ENCODE results near the gene CMTM4.

CMTM4 gene

DNA sequence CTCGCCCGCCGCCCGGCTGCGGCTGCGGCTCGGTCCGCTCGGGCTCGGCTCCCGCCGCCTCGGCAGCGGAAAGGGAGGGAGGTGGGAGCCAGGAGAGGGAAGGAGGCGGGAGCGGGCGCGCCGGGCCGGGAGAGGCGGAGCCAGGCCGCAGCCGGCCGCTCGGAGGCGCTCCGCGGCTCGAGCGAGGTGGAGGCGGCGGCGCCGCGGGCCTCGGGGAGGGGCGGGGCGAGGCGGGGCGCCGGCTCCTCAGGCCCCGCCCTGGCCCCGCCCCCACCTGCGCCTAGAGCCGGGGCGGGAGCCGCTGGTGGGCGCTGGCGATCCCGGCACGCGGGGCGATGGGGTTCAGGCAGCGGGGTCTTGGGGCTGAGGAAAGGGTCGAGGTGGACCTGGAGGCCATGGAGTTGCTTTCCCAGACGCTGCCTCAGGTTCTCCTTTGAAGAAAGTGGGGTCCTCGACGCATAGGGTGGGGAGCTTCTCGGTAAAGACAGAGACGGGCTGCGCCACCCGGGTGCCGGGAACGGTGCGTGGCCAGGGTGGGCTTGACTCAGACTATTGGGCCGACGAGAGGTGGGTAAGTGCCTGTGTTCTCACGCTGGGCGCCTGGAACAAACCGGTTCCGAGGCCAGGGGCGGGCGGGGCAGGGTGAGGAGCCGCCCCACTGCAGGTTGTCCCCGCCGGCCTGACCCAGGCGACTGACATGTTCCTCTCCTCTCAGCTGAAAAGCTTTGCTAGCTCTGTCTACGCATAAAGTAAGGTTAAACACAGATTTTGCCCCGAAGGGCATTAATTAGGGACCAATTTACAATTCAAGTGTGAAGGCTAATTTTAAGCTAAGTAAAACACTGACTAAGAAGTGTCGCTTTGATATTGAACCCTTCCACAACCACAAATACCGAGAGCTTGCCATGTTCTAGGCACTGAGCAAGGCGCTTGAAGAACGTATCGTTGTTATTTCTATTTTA lies at the start of gene CMTM4:
Gene CMTM4 (minus strand): TSS at position 75 of the 962 bp plus-strand sequence. CDS start 218 bp downstream, outside the sequence.
- DNase-seq (ENCODE audit: low read depth, low spot score) = peak; percentile 22

DNA sequence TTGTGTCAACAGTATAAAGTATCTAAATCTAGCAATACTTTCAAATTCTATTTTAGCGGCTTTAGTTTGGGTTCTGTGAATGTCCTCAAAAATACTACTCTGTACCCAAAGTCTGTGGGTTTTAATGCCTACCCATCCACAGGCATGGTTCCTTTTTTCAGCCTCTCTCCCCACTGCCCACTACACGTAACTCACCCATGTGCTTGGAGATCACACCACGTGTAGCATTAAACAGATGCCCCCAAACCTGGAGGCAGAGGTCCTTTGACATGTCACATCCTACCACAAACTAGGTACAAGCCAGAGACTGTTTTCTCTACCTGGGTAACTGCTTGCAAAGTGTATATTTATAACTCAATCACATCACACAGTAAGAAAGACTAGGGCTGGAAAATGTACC lies 49.5 kb upstream of the CMTM4 start:
- no peak for DNase-seq (ENCODE audit: low read depth, low spot score)

DNA sequence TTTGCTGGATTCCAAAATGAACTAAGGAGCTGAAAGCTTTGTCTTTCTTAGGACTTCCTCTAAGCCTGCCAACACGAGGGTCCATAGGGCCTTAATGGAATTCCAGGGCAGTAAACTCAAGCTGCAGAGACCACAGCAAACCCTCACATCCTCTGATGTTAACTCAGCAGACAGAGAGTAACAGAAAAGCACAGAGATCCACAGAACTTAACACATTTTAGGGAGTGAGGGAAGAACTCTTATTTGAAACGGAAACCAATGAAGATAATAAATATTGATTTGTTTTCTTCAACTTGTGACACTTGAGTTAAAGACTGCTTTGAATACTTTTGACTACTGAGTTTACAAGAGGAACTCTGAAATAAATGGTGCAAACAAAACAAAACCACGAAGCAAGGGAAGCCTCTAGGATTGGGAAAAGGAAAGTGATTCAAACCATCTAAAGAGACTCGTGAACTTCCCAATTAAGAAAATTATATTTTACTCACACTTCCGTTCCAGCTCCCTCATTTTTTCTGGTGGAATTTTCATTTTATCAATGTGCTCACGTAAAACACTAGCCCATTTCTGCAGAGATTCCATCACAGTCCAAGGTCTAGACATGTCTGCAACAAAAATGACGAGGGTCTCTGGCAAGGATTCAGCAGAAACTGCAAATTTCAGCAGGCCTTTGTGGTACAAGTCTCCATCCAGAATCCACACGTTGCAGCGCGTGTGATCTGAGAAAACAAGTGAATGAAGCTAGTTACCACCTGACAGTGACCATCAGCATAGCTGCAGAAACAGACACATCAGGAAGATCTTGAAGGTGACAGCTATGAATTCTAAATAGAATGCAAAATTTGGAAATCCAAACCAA lies 45.6 kb upstream of the CMTM4 start:
- no peak for DNase-seq (ENCODE audit: low read depth, low spot score)

DNA sequence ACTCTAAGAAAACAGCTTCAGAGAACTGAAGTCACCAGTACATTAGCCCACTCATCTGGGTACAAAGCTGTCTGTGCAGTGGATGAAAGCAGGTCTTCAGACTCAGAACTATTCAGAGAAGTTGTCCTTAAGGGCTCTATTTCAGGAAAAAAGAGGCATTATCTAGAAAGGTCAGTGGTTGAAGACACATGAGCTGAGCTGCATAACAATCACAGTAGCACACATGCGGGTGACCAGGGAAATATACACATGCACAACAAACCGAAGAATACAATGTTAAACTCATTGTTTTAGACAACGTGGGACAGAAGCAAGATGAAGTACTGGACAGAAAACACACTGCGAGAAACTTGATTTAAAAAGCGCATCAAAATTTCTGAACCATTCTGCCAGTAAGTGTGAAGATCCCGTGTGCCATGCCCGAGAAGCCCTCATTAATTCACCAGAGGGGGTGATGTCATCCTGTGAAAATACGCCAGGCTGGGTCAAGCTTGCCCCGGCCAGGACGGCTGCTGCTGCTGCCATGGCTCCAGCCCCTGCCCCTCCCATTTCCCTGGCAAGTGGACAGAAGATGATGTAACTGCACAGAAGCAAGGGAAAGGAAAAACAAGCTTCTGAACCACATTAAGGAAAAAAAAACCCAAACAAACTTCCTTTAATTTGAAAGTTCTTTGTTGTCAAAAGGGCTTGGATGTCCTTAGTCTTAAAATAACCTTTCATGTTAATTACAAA lies 44.8 kb upstream of the CMTM4 start:
- DNase-seq (ENCODE audit: low read depth, low spot score) = no peak

DNA sequence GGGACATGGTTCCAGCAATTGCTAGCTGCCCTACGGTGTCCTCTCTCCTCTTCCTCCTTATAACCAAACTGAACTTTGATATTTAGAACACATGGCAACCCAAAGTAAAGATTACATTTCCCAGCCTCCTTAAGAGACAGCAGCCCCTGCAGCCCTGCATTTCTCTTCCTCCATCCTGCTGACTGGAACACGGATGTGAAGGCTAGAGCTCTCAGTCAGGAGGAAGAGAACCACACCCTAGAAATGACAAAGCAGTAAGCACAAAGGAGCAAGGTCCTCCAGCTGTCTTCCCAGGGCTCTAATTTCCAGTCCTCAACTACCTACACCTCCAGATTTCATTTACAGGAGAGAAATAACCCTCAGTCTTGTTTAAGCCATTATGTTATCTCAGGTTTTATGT lies 44.0 kb upstream of the CMTM4 start:
- no peak for DNase-seq (ENCODE audit: low read depth, low spot score)

DNA sequence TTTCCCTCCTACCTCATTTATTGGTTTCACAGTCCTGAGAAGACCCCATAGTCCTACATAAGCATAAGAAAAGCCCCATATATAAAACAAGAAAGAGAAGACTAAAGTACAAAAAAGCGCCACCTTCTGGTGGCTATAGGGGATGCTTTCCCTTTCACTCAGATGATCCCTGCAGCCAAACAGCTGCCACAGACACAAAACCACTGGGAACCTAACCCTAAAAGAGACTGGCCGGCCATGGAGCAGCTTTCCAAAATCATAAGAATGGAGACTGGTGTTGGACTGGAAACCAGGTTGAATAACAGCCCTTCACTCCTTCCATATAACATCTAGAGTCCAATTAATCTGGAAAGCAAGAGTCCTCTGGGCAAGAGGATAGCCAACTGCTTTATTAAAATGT lies 43.5 kb upstream of the CMTM4 start:
- no peak for DNase-seq (ENCODE audit: low read depth, low spot score)

DNA sequence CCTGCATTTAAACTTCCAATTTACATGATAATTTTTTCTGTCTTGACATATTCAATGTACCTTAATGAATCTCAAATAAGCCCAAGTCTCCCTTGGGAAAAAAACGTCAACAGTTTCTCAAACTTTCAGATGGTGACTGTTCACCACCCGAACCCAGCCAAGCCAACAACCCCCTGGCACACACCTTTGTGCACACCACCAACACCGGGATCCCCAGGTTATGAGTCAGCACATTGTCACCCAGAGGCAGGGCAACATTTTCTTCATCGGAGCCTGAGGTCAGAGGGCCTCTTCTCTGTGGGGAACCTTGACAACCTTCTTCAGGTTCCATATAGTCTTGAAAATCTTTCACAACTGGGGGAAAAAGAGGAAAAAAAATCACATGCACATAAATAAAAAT lies 39.3 kb upstream of the CMTM4 start:
- DNase-seq (ENCODE audit: low read depth, low spot score) = no peak

DNA sequence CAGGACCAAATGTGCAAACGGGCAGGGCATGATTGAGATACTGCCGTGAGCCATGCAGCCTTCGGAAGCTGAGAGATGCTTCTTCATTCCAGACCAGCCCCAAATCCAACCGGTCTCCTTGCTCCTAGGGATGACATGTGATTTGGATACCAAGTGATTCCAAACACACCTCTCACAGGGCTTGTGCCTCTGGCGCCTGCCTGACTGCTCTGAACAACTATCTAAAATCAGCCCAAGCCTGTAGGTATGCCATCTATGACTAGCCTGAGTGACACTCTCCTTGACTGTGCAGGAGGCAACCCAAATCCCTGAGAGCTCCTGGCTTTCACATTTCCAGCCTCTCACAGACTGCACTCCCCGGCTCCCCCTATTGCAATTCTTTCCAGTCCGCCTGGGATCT lies 34.6 kb upstream of the CMTM4 start:
- DNase-seq (ENCODE audit: low read depth, low spot score) = no peak

DNA sequence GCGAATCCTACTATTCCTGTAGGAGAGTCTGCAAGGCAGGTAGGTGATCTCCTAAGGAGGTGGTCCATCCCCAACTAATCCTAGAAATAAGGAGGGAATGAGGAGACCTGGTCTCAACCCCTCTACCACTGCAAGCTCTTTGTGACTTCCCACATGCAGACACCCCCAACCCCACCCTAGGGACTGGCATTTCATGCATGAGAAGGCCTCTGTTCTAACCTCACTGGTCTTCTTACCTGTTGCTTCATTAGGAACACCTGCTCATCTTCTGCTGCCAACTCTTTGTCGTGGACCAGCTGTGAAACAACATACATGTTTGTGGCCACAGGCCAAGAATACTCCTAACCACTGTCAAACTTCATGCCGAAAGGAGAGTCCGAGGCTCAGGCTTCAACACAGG lies 32.3 kb upstream of the CMTM4 start:
- no peak for DNase-seq (ENCODE audit: low read depth, low spot score)

DNA sequence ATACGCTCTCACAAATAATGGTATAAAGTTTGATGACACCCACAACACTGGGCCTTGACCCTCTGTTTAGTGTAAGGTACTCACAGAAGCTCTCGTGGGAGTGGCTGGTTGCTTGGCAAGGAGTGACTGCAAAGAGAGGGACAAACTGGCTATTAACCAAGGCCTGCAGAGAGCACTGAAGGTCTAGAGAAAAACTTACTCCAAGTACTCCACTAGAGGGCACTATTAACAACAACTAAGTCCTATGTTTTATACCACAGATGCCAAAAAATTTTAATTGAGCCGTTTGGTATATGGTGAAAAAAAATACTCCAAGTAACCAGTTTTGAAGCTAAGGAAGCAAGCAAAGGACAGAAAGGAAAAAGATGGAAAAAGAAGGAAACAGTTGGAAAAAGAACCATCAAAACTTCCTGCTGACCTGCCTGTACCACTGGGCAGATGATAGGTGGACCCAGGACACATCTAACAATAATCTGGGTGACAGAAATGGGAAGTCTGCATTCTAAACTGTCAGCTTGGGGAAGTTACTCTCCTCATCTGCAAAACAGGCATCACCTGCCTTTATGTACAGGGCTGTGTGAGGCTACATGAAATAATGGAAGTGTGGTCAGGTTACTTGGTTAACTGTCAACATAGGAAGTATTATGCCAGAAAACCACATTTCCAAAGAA lies 31.7 kb upstream of the CMTM4 start:
- no peak for DNase-seq (ENCODE audit: low read depth, low spot score)

DNA sequence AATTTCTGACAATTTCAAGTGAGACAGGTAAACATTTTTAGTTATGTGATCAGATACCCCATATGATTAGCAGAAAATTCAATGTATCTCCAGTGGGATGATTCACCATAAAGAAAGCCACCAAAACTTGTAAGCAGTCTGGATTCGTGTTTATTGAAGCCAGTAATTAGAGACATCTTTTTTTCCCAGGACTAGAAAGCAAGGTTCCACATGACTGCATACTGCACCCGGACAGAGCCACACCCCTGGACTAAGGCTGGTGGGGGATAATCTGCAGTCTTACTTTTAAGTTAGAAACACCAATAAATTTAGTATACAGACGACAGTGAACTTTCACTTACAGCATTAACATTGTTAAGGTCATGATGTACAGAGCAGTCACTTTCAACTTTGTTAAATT lies 24.2 kb upstream of the CMTM4 start:
- DNase-seq (ENCODE audit: low read depth, low spot score) = no peak

DNA sequence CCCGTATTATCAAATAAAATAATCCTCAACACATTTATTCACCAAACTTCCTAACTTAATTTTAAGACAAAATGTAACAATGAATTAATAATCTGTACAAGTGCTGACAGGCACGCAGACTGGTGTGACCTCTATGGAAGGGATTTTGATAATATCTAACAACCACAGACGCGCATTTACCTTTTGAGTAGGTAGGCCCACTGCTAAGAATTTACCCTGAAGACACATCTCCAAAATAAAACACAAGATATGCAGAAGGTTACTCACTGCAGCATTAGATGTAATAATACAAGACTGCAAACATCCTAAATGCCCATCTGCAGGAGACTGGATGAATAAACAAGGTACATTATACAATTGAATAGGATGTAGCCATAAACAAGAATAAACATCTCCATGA lies 22.7 kb upstream of the CMTM4 start:
- no peak for DNase-seq (ENCODE audit: low read depth, low spot score)

DNA sequence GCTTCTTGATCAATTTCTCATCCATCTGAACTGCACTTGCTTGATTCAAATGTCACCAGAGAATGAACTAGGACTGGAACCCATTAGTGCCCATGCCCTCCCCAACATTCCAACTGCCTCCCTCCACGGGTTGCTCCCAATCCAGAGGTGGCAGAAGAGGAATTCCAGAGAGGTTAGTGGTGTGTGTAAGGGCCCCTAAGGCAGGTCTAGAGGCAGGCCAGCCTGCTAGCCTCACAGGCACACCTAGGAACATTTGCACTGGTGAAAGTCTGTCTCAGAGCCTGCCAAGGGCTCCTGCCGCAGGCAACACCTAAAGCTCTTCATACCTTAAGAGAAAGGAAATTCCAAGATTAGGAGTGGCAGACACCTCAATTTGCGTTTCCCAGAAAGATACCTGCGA lies 21.2 kb upstream of the CMTM4 start:
- no peak for DNase-seq (ENCODE audit: low read depth, low spot score)

DNA sequence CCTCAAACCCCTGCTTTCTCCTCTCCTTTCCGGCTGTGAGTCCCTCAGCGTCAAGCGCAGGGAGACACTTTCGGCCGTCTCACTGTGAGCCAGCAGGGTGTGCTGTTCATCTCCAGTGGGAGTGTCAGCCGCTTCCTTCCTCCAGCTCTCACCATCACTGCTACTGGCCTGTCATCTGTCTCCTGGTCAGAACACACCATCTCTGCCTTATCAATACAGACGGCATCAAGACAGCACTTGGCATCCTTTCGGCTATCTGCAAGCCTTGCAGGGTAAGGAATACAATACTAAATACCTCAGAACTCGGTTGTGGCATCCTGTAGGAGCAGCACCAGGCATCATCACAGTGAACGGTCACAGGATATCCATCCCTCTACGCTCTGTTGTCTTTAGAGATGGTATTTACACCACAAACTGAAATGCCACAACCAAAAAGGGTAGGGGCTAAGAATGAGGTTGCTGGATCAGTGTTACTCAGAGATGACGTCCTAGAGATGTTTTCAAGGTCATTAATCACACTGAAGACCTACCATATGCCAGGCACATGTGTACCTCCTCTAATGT lies 20.7 kb upstream of the CMTM4 start:
- DNase-seq (ENCODE audit: low read depth, low spot score) = no peak

DNA sequence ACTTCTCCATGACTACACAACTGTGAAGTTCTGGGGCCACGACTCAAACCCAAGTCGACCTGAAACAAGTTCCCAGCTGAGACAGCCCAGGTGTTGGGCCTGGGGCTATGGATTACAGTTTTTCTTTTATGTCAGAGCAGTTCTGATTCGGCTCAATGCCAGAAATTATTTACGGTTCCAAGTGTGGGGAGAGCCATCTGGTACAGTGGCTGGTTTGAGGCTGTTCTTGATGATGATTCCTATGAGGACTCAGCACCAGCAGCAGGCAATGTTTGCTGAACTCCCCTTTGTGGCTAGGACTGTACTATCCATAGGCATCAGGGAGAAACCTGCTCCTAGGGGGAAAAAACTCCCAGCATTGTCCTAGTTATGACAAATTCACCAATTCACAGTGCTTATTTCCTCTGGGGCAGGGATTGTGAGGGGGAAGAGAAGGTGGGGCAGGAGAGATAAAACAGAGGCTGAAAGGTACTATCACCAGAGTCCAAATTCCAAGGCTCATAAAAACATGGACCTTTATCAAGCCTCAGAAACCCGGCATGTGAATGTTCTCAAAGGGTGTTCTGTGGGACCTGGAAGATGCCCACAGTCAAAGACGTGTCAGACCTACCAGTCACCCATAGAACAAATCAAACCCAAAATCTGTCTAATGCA lies 18.2 kb upstream of the CMTM4 start:
- DNase-seq (ENCODE audit: low read depth, low spot score) = no peak

DNA sequence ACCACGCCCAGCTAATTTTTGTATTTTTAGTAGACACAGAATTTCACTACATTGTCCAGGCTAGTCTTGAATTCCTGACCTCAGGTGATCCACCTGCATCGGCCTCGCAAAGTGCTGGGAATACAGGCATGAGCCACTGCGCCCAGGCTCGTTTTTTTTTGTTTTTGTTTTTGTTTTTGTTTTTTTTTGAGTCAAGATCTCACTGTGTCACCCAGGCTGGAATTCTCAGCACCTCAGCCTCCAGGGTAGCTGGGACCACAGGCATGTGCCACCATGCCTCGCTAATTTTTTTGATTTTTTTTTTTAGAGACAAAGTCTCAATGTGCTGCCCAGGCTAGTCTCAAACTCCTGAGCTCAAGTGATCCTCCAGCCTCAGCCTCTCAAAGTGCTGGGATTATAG lies 17.5 kb upstream of the CMTM4 start:
- DNase-seq (ENCODE audit: low read depth, low spot score) = no peak

DNA sequence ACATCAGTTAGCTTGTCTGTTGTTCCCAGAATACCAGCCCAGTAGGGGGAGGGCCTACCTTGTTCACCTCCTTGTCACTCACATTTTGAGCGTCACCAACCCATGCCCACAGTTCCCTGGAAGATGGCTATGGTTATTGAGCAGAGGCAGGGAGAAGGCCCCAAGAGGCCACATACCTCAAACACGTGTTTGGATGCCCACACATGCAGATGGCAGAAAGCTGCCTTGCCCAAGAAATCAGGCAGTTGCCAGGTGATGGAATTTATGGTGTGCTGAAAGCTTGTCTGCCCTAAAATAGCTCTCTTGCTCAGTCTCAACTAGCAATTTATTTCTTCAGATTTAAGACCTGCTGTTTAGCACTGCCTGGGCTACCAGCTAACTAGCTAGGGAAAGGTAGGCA lies 16.5 kb upstream of the CMTM4 start:
- no peak for DNase-seq (ENCODE audit: low read depth, low spot score)

DNA sequence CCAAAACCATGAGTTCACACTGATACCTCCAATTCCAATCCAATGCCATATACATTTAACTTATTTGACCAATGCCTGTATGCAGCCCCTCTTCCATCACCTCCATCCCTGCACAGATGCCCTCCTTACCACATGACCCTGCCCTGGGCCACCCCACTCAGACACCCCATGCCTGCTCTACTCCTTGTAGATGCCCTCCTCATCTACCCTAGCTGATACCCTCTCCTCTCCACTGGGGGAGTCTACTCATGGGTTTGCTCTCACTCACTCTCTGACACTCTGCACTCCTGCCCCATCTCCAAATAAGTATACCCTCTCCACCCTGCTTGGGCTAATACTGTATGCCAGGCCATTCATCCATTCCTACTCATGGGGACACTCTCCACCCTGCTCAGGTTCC lies 16.0 kb upstream of the CMTM4 start:
- no peak for DNase-seq (ENCODE audit: low read depth, low spot score)

DNA sequence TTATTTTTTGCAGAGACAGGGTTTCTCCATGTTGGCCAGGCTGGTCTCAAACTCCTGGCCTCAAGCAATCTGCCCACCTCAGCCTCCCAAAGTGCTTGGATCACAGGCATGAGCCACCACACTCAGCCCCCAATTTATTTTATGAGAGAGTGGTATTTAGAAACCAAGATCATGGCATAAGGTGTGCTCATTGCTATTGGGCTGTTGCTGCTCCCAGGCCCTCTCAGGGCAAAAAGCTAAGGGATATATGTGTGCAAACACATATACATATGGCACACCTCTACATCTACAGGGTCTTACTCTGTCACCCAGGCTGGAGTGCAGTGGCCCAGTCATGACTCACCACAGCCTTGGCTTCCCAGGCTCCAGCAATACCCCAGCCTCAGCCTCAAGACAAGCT lies 15.0 kb upstream of the CMTM4 start:
- DNase-seq (ENCODE audit: low read depth, low spot score) = no peak

DNA sequence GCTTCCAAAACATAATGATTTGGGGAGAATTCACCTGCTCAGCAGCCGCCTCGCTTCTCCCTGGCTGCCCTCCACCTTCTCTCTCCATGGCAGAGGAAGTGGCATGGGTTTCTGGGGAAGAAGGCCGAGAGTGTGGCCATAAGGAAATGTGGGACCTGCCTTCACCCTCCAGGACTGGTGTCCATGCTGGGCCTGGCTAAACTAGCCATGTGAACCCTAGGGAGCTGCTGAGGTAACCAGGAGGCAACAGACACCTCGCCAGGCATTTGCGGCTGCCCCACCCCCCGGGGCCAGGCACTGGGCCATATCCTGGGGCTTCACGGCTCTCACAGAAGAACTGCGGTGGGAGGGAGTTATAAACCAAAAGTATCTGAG lies 9.9 kb upstream of the CMTM4 start:
- DNase-seq (ENCODE audit: low read depth, low spot score) = no peak
